HG03280 (cell line): ENCODE data around the gene KLRG1.

Experiments
- ATAC-seq: cut with Tn5 transposase; IDR thresholded peaks from one replicate; pipeline ENCODE4 v1.9.1; 2021; ENCODE audit warnings: mild to moderate bottlenecking, moderate library complexity; ENCODE audit not compliant: unreplicated experiment

Gene KLRG1

GRCh38 chr12:8985213-8985754 is 4.1 kb upstream of the KLRG1 start:
- ATAC-seq: no peak

GRCh38 chr12:8987163-8987562 is 2.2 kb upstream of the KLRG1 start:
- ATAC-seq: no peak

- no peak for ATAC-seq
Observed at GRCh38 chr12:8987685-8988084, 1.7 kb upstream of the KLRG1 start.

- no peak for ATAC-seq
Observed at GRCh38 chr12:8991371-8992345, 2.3 kb downstream of the KLRG1 start.

- ATAC-seq: no peak
Observed at GRCh38 chr12:8993827-8994226, 4.5 kb downstream of the KLRG1 start.

GRCh38 chr12:8995021-8995775 is 5.9 kb downstream of the KLRG1 start:
- no peak for ATAC-seq

GRCh38 chr12:8996682-8997405 is 7.5 kb downstream of the KLRG1 start:
- peak; percentile 94 for ATAC-seq

- no peak for ATAC-seq
Observed at GRCh38 chr12:9001233-9001632, 11.9 kb downstream of the KLRG1 start.

GRCh38 chr12:9002335-9002734 is 13.0 kb downstream of the KLRG1 start:
- no peak for ATAC-seq

- no peak for ATAC-seq
Observed at GRCh38 chr12:9022592-9022991, 33.2 kb downstream of the KLRG1 start.

- no peak for ATAC-seq
Observed at GRCh38 chr12:9024512-9024911, 35.2 kb downstream of the KLRG1 start.

GRCh38 chr12:9027161-9028059 is 38.1 kb downstream of the KLRG1 start:
- ATAC-seq: no peak

GRCh38 chr12:9030776-9031175 is 41.4 kb downstream of the KLRG1 start:
- ATAC-seq: no peak

GRCh38 chr12:9032202-9032964 is 43.0 kb downstream of the KLRG1 start:
- no peak for ATAC-seq

- no peak for ATAC-seq
Observed at GRCh38 chr12:9033265-9033887, 44.0 kb downstream of the KLRG1 start.

GRCh38 chr12:9034095-9034494 is 44.7 kb downstream of the KLRG1 start:
- ATAC-seq: no peak

- ATAC-seq: no peak
Observed at GRCh38 chr12:9036227-9036626, 46.9 kb downstream of the KLRG1 start.

- no peak for ATAC-seq
Observed at GRCh38 chr12:9037431-9037830, 48.1 kb downstream of the KLRG1 start.
